COR-L47 (cell line): ENCODE results near the gene VPS36.
"Not testable (repeated sequence)": the region's sequence is repeated elsewhere in the genome, so short reads cannot be mapped to it uniquely, and the experiment has no call there.

Source experiments
- DNase-seq: peaks from one replicate; lab custom pipeline; 2025; lab: John Stamatoyannopoulos, UW

Gene VPS36

GRCh38 chr13:52377898-52378297, 72.5 kb downstream of the VPS36 start:
- DNase-seq, result no peak

- DNase-seq, result no peak
These were observed 75.5 kb downstream of the VPS36 start for GRCh38 chr13:52374873-52375411.

GRCh38 chr13:52374389-52374788, 76.0 kb downstream of the VPS36 start:
- DNase-seq, result no peak

GRCh38 chr13:52373277-52373676, 77.2 kb downstream of the VPS36 start:
- not testable (repeated sequence) for DNase-seq

- no peak for DNase-seq
These were observed 78.6 kb downstream of the VPS36 start for GRCh38 chr13:52371736-52372247.

DNA sequence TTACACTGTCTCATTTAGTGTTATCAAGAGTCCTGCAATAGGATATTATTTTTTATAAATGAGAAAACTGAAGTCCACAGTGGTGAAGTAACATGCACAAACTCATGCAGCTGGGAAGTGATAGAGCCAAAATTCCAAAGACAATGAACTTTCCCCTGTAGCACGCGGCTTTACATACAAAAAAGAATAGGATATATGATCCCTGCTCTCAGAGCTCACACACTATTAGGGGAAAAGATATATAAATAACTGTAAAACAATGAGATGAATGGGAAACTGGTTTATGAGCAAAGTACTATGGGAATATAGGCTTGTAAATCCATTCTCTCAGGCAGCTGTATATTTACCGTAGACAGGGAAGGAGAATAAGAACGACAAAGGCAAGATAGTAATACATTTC, 84.1 kb downstream of the VPS36 start:
- no peak for DNase-seq
